Measurements from ENCODE around the gene TEX48.

The TEX48 gene

DNA sequence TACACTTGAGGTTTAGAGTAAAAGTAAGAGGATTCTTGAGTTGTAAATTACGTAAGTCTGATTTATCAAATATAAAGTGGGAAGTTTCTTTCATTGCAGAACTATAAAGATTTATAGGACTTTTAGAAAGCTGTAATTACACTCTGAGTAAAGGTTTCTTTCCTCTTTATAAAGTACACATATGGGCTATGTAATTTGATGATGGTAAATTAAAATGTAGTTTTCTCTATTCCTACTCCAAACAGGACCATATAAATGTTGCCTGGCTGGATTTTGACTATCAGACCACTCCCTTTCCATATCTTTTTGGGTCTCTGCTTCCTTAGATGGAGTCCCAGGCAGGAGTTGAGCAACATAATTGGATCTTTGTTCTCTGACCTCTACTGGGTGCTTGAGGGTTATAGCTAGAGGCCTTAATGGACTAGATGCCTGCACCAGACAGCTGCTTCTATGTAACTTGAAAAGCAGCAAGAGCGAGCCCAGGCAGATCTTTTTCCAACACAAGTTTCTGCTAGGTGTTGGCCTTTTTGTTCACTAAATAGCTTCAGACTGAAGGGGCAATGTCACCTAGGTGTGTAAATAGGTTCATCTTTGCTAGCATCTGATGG, 11.4 kb upstream of the TEX48 start:
- no peak for DNase-seq (ENCODE audit: low read depth)

DNA sequence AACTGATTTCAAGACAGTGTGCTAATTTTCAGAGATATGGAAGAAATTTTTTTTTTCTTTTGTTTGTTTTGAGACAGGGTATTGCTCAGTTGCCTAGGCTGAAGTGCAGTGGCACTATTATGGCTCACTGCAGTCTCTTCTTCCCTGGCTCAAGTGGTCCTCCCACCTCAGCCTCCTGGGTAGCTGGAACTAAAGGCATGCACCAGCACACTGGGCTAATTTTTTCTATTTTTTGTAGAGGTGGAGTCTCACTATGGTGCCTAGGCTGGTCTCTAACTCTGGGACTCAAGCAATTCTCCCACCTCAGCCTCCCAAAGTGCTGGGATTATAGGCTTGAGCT, 9.9 kb upstream of the TEX48 start:
- DNase-seq (ENCODE audit: low read depth): no peak

DNA sequence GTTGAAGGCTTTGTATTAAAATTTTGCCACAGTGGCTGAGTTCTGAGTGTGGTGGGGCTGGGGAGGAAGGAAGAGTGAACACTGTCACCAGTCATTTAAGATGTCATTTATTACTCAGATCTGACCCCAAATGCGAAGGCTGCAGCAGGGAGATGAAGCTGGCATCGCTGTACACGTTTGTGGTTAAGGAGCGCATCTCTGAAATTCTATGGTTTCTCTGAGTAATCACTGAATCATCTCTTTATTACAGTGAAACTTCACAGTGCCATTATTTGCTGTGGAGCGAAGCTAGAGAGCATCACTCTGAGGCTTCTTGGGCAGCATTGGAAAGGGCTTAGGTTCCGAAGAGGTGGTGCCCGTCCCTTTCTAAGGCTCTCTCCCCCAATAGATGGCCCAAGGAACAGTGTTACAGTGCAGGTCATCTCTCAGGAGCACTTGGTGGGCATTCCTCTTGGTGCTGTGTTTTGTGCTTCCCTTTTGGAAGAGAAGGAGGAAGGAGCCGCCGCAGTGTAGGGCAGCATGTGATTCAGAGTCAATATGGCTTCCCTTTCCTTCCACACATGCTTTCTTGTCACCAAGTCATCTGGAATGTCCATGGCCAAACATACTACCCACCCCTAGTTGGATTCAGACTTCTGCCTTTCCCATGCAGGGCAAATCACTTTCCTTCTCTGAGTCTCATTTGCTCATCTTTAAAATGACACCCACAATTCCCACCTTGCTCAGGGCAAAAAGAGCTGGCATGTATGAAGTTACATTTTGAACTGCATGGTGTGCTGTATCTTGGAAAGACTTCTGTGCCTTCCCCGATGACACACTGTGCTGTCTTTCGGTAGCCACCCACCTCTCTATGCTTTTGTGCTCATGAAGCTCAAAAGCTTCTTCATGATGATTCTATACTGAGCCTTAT, 9.3 kb upstream of the TEX48 start:
- DNase-seq (ENCODE audit: low read depth): peak; percentile 72

DNA sequence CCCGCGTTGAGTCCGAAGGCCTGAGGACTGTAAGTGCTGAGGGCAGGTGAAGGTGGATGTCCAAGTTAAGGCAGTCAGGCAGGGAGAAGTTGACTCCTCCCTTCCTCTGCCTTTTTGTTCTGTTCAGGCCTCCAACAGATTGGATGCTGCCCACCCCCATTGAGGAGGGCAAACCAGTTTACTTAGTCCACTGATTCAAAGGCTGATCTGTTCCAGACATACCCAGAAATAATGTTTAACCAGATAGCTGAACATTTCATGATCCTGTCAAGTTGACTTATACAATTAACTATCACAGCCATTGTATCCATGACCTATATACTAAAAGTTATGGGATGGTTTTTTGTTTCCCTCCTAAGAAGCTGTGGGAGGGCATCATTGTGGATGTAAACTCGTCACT, 8.3 kb upstream of the TEX48 start:
- DNase-seq (ENCODE audit: low read depth): no peak

DNA sequence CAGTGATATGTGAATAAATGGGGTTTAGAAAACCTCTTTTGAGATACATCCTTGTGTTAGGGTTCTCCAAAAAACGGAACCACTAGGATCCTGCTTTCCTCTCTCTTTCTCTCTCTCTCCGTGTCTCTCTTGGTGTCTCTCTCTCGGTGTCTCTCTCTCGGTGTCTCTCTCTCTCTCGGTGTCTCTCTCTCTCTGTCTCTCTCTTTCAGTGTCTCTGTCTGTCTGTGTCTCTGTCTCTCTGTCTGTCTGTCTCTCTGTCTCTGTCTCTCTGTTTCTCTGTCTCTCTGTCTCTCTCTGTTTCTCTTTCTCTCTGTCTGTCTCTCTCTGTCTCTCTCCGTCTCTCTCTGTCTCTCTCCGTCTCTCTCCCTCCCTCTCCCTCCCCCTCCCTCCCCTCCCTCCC, 7.8 kb upstream of the TEX48 start:
- DNase-seq (ENCODE audit: low read depth): no peak

DNA sequence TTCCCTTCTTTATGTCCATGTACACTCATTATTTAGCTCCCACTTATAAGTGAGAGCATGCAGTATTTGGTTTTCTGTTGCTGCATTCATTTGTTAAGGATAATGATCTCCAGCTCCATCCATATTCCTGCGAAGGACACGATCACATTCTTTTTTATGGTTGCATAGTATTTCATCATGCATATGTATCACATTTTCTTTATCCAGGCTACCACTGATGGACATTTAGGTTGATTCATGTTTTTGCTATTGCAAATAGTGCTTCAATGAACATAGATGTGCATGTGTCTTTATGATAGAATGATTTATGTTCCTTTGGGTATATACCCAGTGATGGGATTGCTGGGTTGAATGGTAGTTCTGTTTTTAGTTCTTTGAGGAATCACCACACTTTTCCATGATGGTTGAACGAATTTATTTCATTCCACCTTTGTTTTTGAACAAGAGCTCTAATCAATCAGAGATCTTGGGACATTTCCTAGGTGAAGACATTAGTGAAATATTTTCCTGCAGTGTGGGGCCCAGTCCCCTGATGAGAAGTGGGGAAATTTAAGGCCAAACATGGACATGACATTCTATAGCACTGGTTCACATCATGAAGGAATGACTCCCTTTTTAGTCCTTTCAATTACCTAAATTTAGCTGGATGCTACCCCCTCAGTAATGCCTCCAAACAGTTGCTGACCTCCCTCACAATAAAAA, 7.1 kb upstream of the TEX48 start:
- no peak for DNase-seq (ENCODE audit: low read depth)

DNA sequence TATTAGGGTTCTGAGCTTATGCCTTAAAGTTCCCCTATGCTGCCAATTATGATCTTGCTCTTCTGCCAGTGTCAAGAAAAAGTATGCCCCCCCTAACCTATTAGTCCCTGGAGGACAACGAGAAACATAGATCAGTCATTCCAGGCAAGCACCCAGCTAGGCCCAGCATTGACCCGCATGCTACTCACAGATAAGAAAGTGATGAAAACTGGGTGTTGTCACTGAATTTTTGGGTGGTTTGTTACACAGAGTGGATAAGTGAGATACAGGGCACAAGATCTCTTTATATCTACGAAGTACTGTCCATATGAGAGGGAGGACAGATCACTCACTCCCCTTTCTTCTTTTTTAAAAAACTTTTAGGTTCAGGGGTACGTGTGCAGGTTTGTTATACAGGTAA, 6.4 kb upstream of the TEX48 start:
- no peak for DNase-seq (ENCODE audit: low read depth)

DNA sequence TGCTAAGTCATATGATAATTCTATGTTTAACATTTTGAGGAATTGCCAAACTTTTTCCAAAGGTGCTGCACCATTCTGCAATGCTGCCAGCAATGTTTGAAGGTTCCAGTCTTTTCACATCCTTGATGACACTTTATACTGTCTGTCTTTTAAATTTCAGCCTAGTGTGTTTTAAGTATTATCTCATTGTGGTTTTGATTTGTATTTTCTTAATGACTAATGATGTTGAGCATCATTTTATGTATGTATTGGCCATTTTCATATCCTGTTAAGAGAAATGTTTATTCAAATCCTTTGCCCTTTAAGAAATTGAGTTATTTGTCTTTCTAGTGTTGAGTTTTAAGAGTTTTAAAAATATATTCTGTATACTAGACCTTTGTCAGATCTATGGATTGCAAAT, 5.0 kb upstream of the TEX48 start:
- DNase-seq (ENCODE audit: low read depth): no peak

DNA sequence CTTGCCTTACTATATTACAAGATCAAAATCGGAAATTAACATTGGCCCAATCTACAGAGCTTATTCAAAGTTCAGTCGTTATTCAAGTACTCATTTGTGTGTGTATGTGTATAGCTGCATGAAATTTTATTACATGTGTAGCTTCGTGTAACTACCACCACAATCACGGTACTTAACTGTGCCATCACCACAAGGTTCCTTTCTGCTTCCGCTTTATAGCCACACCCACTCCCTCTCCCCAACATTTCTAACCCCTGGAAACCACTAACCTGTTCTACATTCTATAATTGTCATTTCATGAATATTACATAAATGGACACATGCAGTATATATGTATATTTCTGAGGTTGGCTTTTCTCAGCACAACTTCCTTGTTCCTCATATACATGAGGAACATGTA, 4.0 kb upstream of the TEX48 start:
- no peak for DNase-seq (ENCODE audit: low read depth)

DNA sequence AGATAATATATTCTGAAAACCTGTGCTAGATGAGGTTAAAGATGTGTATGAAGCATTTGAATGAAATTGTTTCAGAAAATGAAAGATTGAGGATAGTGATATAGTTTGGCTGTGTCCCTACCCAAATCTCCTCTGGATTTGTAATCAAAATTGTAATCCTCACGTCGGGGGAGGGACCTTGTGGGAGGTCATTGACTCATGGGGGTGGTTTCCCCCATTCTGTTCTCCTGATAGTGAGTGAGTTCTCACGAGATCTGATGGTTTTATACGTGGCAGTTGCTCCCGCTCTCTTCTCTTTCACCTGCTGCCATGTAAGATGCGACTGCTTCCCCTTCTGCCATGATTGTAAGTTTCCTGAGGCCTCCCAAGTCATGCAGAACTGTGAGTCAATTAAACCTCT, 2.0 kb upstream of the TEX48 start:
- no peak for DNase-seq (ENCODE audit: low read depth)

DNA sequence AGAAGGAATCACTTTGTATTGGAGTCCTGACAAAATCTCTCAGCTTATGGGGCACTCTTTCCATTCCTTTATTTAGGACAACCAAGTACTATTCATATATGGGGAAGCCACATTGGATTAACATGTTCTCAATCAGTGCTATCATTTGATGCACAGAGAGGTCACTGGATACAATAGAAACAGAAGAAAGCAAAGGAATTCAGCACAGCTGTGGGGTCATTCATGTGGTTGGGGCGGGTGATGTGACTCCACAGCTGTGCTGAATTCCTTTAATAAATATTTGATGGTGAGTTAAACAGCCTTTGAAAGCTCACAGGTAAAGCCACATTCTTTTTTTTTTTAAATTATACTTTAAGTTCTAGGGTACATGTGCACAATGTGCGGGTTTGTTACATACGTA, 854 bp upstream of the TEX48 start:
- DNase-seq (ENCODE audit: low read depth): no peak

DNA sequence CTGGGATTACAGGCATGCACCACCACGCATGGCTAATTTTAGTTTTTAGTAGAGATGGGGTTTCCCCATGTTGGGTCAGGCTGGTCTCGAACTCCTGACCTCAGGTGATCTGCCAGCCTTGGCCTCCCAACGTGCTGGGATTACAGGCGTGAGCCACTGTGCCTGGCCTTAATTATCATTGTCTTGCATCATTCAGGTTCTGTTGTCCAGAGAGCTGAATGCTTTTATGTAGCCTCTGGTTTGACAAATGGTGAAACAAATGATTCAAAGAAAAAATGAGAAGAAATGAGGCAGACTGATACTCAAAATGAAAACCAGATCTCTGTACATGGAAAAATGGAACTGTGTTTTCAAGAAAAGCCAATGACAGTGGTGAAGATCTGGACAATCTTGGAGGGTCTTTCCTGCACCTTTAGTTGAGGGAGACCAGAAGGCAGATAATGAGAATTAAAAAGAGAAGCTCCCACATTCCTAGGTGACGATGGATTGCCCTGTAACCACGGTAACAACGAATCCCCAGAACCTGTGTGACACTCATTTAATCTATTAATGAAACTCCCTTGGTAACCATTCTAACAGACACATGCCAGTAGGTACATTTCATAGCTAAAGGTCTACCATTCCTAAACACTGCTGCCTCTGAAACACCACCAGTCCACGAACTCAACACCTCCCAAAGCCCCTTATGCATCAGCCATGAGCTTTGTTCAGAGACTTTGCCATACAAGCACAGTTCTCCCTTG, 1.6 kb downstream of the TEX48 start:
- DNase-seq (ENCODE audit: low read depth): no peak

DNA sequence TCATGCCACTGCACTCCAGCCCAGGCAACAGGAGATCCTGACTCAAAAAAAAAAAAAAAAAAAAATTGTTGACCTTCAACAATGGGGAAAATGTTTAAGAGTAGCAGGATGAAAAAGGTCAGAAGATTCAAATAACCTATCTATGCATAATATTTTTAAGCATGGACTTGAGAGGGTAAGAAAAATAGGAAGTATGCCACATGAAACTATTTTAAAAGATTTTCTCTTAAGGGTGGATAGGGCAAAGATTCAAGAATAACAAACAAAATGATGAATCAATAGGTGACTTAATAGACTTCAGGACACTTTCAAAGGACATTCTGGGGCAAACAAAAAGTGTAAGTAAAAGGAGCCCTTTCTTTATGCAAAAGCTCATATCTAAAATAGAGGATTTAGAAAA, 3.2 kb downstream of the TEX48 start:
- no peak for DNase-seq (ENCODE audit: low read depth)

DNA sequence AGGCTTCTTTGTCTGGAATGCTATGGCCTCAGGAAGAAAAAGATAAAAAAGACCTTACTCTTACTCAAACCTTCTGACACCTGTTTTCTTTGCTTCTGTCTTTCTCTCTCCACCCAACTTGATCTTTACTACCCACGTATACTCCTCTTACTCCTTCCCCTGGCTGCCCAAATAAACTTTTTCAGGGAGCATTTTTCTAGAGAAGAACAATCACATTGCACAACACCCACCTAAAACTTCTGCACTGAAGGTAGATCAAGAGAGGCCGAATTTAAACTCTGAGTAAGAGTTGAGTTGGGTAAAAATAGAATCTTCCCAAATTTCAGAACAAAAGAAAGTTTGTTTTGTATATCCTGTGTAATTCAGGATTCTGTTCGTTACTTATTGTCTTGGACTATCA, 3.9 kb downstream of the TEX48 start:
- no peak for DNase-seq (ENCODE audit: low read depth)

DNA sequence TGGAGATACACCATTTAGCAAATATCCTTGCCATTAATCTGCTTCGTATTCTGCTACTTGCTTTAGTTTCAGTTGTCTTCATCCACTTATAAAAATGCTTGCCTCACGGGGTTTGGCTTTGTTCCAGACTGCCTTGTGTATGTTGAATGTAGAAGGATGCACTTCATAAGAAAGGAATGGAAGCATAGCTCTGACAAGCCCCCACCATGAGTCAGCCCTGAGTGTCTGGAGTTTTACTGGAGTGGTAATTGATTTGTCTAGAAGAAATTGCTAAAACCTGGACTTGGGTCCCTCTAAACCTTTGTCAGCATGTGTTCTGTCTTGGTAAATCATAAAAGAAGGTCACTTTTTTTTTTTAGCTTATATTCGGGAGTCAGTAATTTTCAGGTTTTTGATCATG, 4.6 kb downstream of the TEX48 start:
- DNase-seq (ENCODE audit: low read depth): peak; percentile 98

DNA sequence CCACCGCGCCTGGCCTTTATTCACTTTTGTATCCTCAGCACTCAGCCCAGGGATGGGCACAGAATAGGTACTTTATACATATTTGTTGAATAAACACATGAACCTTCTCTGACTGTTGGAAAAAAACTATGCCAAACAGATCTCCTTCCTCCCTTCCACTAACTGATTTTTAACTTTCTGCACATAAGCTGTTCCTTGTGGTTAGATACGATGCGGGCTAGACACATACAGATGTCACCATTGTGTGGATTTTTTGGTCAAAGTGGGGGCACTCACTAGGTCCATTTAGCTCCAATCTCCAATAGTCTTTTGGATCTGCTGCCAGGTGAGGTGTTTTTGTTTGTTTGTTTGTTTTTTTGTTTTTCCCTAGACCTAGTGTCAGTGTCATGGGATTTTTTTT, 5.1 kb downstream of the TEX48 start:
- no peak for DNase-seq (ENCODE audit: low read depth)

DNA sequence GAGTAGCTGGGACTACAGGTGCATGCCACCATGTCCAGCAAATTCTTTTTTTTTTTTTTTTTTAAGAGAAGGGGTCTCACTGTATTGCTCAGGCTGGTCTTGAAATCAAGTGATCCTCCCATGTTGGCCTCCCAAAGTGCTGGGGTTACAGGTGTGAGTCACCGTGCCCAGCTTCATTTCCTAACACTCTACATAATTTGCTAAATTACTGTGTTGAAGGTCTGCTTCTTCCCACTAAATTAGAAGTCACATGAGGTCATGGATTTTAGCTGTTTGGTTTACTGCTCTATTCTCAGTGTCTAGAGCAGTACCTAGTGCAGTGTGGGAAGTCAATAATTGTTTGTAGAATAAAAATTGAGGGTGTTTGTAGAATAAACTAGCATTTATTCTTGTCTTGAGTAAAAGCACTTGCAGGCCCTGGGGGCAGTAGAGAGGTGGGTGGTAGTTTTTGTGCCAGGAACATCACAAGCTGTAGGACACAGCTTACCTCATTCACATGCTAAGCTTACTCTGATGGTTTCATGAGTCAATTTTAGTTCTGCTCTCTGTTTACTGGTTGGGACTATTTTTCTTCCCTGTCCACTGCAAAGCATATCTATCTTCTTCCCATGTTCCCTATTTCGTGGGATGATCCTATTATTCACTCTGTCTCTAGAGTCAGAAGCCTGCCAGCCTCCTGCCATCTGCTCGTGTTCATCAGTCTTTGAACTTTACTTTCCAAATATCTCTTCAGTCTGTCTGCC, 7.0 kb downstream of the TEX48 start:
- DNase-seq (ENCODE audit: low read depth): no peak

DNA sequence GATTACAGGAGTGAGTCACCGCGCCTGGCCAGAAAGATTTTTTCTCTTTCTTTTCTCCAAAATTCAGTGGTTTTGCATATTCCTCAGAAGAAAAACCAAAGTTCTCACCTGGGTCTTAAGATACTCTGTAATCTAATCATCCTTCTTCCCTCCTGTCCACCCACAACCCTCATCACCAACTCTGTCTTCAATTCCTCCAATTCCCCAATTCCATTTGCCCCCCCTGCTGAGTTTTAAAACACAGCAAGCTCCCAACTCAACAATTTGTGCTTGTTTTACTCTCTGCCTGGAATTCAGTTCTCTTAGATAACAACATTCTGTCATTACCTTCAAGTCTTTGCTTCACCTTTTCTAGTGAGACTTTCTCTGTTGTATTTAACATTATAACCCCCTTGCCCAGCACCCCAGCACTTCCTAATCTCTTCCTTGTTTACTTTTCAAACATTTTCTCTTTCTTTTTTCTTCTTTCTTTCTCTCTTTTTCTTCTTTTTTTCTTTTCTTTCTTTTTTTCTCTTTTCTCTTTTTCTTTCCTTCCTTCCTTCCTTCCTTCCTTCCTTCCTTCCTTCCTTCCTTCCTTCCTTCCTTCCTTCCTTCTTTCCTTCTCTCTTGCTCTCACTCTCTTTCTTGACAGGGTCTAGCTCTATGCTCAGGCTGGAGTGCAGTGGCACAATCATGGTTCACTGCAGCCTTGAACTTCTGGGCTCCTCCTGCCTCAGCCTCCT, 7.8 kb downstream of the TEX48 start:
- no peak for DNase-seq (ENCODE audit: low read depth)

DNA sequence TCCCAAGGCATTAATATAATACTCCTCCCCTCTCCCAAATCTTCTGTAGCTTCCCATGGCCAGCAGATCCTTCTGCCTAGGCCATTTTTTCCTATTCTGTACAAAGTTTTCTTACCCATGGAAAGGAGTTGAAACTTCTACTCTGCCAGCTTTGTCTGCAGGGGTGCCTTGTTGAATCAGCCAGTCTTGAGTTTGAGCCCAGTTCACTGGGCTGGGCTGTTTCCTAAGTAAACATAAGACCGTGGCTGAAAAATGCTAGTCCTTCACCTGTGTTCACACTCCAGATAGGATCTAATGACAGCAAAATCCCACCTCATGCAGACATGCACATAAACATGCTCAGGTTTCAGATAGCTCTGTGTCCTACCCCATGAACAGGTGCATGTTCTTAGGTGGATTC, 10.4 kb downstream of the TEX48 start:
- no peak for DNase-seq (ENCODE audit: low read depth)

DNA sequence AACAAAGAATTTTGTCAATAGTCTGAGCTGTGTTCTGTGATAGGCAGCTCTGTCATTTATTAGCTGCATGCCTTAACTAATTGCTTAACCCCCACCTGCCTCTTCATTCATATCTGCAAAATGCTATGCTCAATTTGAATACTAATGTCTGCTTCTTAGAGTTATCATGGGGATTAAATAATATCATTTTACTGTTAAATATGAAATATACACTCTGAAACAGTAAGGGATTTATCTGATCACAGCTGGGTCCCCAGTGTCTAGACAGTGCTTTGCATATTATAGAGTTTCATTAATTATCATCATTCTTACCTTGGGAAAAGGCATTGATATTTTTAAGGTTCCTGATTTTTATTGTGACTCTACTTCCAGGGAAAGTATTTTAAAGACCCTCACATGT, 12.0 kb downstream of the TEX48 start:
- no peak for DNase-seq (ENCODE audit: low read depth)

DNA sequence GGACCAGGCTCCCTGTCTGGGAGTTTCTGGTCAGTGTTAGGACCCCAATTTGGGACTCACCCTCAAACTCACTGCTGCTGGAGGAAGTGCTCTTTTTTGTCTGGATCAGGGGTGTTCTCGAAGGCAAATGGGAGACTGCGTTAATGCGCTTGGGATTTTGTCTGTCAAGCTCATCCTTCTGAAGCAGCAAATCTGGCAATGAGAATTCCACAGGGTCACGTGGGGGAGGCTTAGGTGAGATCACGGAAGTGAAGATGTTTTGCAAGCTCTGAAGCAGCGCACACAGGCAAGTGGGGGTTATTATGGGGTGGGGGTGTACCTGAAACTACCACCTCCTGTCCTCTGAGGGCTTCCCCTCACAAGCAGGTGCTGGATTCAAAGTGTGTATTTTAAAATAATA, 13.8 kb downstream of the TEX48 start:
- DNase-seq (ENCODE audit: low read depth): no peak
